ENCODE data around the gene S100A11.

The S100A11 gene

GRCh38 chr1:152001631-152002584 is 34.9 kb downstream of the S100A11 start:
- DNase-seq = peak; percentile 94

- DNase-seq = no peak
Observed at GRCh38 chr1:152000964-152001630, 35.7 kb downstream of the S100A11 start.

- DNase-seq = no peak
Observed at GRCh38 chr1:151998611-151999362, 38.0 kb downstream of the S100A11 start.

- no peak for DNase-seq
Observed at GRCh38 chr1:151997284-151997570, 39.6 kb downstream of the S100A11 start.

- DNase-seq = no peak
Observed at GRCh38 chr1:151995774-151996173, 41.0 kb downstream of the S100A11 start.

- DNase-seq = peak; percentile 80
Observed at GRCh38 chr1:151994956-151995355, 41.8 kb downstream of the S100A11 start.

GRCh38 chr1:151993734-151994496 is 42.9 kb downstream of the S100A11 start, which contains the start of gene S100A10:
TSS of gene S100A10 (minus strand) at chr1:151993859. CDS start at chr1:151986230, 7,629 bp downstream.
- peak; percentile 93 for DNase-seq

- no peak for DNase-seq
Observed at GRCh38 chr1:151993084-151993733, 43.6 kb downstream of the S100A11 start.

GRCh38 chr1:151992303-151993083 is 44.3 kb downstream of the S100A11 start:
- peak; percentile 98 for DNase-seq

GRCh38 chr1:151991663-151992302 is 45.0 kb downstream of the S100A11 start:
- no peak for DNase-seq

GRCh38 chr1:151990856-151991198 is 46.0 kb downstream of the S100A11 start:
- DNase-seq = no peak

GRCh38 chr1:151990058-151990855 is 46.5 kb downstream of the S100A11 start:
- no peak for DNase-seq

- peak; percentile 82 for DNase-seq
Observed at GRCh38 chr1:151989211-151989862, 47.5 kb downstream of the S100A11 start.

- DNase-seq = peak; percentile 95
Observed at GRCh38 chr1:151988405-151988923, 48.3 kb downstream of the S100A11 start.

GRCh38 chr1:151986501-151987190 is 50.2 kb downstream of the S100A11 start:
- DNase-seq = no peak

- no peak for DNase-seq
Observed at GRCh38 chr1:151985768-151986167, 51.0 kb downstream of the S100A11 start.

- DNase-seq = no peak
Observed at GRCh38 chr1:151985270-151985669, 51.5 kb downstream of the S100A11 start.

GRCh38 chr1:151984313-151984956 is 52.4 kb downstream of the S100A11 start:
- no peak for DNase-seq
